Parathyroid adenoma (tissue), 2 donors: ENCODE results near the gene RASA3.

Source experiments
- H2AFZ ChIP-seq: fragments of 300-600 bp; sonication (generic); one replicate; pipeline ENCODE4 v1.7.0; 2017; ENCODE audit warnings: antibody characterized with exemption, mild to moderate bottlenecking
- H3K27ac ChIP-seq: fragments of 300-600 bp; sonication (generic); one replicate; pipeline ENCODE4 v1.7.0; 2017
- H3K27me3 ChIP-seq: fragments of 300-600 bp; sonication (generic); one replicate; pipeline ENCODE4 v1.7.0; 2017; ENCODE audit warnings: low read length; ENCODE audit not compliant: control insufficient read depth, insufficient read depth
- H3K36me3 ChIP-seq: fragments of 300-600 bp; sonication (generic); one replicate; pipeline ENCODE4 v1.7.0; 2017; ENCODE audit warnings: low read length; ENCODE audit not compliant: control insufficient read depth, insufficient read depth
- H3K4me1 ChIP-seq: fragments of 300-600 bp; sonication (generic); one replicate; pipeline ENCODE4 v1.7.0; 2017; ENCODE audit warnings: control low read depth
- H3K4me2 ChIP-seq: fragments of 300-600 bp; sonication (generic); one replicate; pipeline ENCODE4 v1.7.0; 2017; ENCODE audit warnings: low read length
- H3K4me3 ChIP-seq: fragments of 300-600 bp; sonication (generic); one replicate; pipeline ENCODE4 v1.7.0; 2017; ENCODE audit warnings: low read depth, low read length
- H3K79me2 ChIP-seq: fragments of 300-600 bp; sonication (generic); one replicate; pipeline ENCODE4 v1.7.0; 2017; ENCODE audit warnings: control low read depth
- H3K9ac ChIP-seq: fragments of 300-600 bp; sonication (generic); one replicate; pipeline ENCODE4 v1.7.0; 2017; ENCODE audit warnings: mild to moderate bottlenecking
- H3K9me3 ChIP-seq: fragments of 300-600 bp; sonication (generic); one replicate; pipeline ENCODE4 v1.7.0; 2017; ENCODE audit warnings: low read length; ENCODE audit not compliant: control insufficient read depth
- TF ChIP-seq, protein P1 (sequence below): fragments of 300-600 bp; sonication (generic); IDR thresholded peaks from one replicate; pipeline ENCODE4 v1.7.0; 2017; ENCODE audit warnings: antibody characterized with exemption, mild to moderate bottlenecking
- donor health status: primary hyperparathyroidism.

The RASA3 gene

DNA sequence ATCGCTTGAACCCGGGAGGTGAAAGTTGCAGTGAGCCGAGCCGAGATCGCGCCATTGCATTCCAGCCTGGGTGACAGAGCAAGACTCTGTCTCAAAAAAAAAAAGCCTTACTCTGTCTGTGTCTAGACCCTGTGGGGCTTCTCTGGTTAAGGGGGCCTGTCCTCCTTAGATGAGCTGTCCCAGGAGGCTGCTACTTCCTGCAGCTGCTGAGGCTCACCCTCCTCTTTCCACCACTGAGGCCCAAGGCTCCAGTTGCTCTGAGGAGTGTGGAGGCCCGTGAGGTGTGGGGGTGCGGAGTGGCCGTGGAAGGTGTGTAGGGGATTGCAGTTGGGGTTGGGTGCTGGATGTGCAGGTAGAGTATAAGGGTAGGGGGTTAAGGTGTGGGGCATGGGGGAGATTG lies 22.1 kb upstream of the RASA3 start:
- H3K9ac ChIP-seq = no peak overlapping the region
- H3K27ac ChIP-seq = no peak overlapping the region
- no peak overlapping the region for H3K4me3 ChIP-seq
- no peaks in the 10 kb centered on the region for H3K4me1 ChIP-seq
- no peak overlapping the region for H3K4me2 ChIP-seq
- no peaks in the 10 kb centered on the region for H3K9me3 ChIP-seq
- H3K36me3 ChIP-seq = no peaks in the 10 kb centered on the region
- no peaks in the 10 kb centered on the region for H3K27me3 ChIP-seq
- TF ChIP-seq, protein P1, sequence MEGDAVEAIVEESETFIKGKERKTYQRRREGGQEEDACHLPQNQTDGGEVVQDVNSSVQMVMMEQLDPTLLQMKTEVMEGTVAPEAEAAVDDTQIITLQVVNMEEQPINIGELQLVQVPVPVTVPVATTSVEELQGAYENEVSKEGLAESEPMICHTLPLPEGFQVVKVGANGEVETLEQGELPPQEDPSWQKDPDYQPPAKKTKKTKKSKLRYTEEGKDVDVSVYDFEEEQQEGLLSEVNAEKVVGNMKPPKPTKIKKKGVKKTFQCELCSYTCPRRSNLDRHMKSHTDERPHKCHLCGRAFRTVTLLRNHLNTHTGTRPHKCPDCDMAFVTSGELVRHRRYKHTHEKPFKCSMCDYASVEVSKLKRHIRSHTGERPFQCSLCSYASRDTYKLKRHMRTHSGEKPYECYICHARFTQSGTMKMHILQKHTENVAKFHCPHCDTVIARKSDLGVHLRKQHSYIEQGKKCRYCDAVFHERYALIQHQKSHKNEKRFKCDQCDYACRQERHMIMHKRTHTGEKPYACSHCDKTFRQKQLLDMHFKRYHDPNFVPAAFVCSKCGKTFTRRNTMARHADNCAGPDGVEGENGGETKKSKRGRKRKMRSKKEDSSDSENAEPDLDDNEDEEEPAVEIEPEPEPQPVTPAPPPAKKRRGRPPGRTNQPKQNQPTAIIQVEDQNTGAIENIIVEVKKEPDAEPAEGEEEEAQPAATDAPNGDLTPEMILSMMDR = no peak
- H3K79me2 ChIP-seq = no peaks in the 10 kb centered on the region
- H2AFZ ChIP-seq = no peak overlapping the region

DNA sequence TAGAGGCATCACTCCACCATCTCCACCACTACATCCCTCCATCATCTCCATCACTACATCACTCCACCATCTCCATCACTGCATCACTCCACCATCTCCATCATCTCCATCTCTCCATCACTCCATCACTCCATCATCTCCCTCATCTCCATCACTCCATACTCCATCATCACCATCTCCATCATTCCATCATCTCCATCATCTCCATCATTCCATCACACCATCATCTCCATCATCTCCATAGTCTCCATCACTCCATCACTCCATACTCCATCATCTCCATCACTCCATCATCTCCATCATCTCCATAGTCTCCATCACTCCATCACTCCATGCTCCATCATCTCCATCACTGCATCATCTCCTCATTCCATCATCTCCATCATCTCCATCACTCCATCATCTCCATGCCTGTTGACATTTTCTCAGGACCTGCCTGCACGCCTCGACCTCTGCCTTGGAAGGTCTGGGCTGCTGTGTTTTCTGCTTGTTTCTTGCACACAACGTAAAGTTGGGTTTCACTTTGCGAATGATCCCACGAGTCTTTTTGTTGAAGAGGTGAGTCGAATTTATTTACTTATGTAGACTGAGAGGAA lies 21.2 kb upstream of the RASA3 start:
- no peaks in the 10 kb centered on the region for H3K27me3 ChIP-seq
- no peaks in the 10 kb centered on the region for H3K36me3 ChIP-seq
- TF ChIP-seq, protein P1 = no peak
- H3K9ac ChIP-seq = no peak overlapping the region
- no peak overlapping the region for H3K4me3 ChIP-seq
- no peaks in the 10 kb centered on the region for H3K4me1 ChIP-seq
- no peaks in the 10 kb centered on the region for H3K79me2 ChIP-seq
- H2AFZ ChIP-seq = no peak overlapping the region
- H3K27ac ChIP-seq = no peak overlapping the region
- no peaks in the 10 kb centered on the region for H3K9me3 ChIP-seq
- H3K4me2 ChIP-seq = no peak overlapping the region

DNA sequence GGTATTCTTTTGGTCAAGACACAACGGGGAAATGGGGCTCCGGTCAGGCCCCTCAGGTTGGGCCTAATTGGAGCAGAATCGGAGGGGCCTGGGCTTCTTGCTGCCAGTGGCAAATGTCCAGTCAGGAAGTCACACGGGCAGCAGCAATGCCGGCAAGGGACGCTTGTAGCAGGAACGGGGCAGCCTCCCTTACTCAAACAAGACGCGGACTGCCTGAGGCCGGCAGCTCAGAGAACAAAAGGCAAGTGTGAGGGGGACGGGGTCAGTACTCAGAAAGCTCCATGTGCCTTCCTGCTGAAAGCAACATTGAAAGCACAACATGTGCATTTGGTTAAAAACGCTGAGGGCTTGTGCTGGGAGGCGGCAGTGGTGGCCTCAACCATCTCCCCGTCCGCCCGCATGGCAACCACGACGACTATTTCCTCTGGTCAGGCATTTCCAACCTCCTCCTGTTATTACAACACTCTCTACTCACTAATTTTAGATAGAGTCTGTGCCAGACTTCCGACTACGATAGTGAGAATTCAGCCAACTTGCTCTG lies 20.5 kb upstream of the RASA3 start:
- Histone ChIP-seq H3K4me2 (no peak overlapping the region), H3K27me3 (no peaks in the 10 kb centered on the region), H3K27ac (no peak overlapping the region), H3K4me1 (no peaks in the 10 kb centered on the region), H3K79me2 (no peaks in the 10 kb centered on the region), H3K36me3 (no peaks in the 10 kb centered on the region), H3K4me3 (no peak overlapping the region), H3K9me3 (no peaks in the 10 kb centered on the region), H2AFZ (no peak overlapping the region), H3K9ac (no peak overlapping the region)
- TF ChIP-seq, protein P1 = no peak

DNA sequence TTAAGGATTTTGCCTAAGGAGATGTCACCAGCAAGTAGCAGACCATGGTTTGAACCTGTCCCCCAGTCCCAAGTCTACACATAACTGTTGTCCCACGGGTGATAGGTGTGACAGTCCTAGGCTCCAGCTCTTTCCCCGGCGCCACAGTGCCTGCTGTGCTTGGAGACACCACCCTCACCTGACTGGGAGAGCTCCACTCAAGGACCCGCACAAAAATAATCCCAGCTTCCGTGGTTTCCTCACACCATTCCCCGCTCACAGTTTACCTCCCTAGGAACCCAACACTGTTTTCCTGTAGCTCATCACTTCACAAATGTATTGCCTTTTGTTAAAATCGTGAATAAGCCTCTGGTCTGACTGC lies 19.8 kb upstream of the RASA3 start:
- no peaks in the 10 kb centered on the region for H3K79me2 ChIP-seq
- H3K9ac ChIP-seq = no peak overlapping the region
- no peak overlapping the region for H3K4me2 ChIP-seq
- H3K4me1 ChIP-seq = no peaks in the 10 kb centered on the region
- no peaks in the 10 kb centered on the region for H3K36me3 ChIP-seq
- H3K9me3 ChIP-seq = no peaks in the 10 kb centered on the region
- H3K4me3 ChIP-seq = no peak overlapping the region
- TF ChIP-seq, protein P1 = no peak
- no peaks in the 10 kb centered on the region for H3K27me3 ChIP-seq
- no peak overlapping the region for H2AFZ ChIP-seq
- H3K27ac ChIP-seq = no peak overlapping the region
